ENCODE data around the gene TMEM138.
"Not testable (repeated sequence)": the region's sequence is repeated elsewhere in the genome, so short reads cannot be mapped to it uniquely, and the experiment has no call there.

Gene TMEM138

GRCh38 chr11:61368646-61369045 lies 6.5 kb downstream of the TMEM138 start:
- DNase-seq = no peak

DNA sequence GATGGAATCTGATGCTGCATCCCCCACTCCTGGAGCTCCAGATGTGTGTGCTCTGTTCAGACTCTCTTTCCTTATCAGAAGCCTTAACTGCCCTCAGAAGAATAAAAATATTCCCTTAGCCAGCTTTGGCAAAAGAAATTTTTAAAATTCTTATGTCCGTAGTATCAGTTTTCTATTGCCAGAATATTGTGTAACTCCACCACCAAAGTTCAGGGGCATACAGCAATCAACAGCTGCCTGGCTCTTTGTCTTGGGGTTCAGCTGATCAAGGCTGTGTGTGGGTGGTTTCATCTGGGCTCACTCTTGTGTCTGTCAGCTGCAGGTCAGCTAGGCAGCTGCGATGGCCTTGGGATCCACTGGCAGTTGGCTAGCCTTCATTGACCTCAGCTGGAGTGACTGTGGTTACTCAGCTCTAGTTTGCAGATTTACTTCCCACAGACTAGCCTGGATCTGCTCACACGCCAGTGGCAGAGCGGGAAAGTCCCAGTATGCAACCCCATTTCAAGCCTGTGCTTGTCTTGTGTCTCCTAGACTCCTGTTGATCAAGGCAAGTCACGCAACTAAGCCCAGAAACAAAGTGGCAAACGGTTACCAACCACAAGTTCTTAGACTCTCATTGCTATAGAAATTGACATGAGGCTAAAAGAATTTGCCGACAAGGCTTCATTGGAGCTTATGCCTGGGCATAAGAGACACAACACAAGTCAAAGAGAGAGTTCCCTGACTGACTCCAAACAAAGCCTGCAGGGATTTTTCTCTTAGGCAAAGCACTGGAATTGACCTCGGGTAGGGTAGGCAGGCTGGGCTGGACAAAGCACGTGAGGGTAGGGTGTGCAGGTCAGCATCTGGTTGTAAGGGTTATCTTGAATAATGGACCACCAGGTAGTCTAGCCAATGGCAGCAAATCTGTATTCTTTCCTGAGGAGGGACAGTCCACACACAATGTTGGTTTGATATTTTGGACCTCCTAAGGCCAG lies 7.5 kb downstream of the TMEM138 start:
- peak; percentile 75 for DNase-seq

DNA sequence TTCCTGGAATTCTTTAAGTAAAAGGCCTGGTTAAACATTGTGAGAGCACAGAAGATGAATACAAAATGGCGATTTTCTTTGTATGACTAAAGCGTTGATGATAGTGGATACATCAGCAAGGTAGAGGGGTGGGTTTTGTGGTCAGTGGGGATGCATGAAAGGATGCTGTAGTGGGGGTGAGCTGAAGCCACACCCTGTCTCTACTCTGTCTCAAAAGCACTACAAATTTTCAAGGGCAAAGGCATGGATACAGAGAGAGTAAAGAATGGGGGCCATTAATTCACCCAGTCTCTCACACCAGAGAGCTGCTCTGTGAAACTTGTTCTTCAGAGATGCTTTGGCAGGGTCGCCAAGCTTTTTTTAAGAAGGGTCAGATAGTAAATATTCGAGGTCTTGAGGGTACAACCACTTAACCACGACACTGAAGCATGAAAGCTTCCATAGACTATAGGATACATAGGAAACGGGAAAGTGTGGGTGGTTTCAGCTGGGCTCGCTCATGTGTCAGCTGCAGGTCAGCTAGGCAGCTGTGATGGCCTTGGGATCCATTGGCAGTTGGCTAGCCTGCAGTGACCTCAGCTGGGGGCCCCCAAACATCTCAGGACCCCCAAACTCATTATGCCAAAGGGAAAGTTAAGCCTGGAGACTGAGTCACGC lies 8.3 kb downstream of the TMEM138 start:
- peak; percentile 43 for DNase-seq

- no peak for DNase-seq
These were observed 10.7 kb downstream of the TMEM138 start for GRCh38 chr11:61372659-61373420.

DNA sequence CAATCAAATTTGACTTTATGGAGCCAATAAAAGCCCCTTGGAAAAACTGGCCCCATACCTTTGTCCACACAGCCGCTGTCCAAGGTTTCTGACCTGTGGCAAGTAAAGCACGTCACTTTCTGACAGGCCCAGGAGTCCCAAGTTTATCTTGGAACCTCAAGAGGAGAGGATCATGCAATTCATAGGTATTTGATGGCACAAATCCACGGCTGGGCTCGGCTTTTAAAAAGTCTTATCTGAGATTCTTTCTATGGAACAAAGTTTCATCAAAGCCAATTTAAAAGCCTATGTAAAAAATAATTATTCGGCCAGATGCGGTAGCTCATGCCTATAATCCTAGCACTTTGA lies 13.6 kb downstream of the TMEM138 start:
- DNase-seq = no peak

GRCh38 chr11:61377461-61378160 lies 15.4 kb downstream of the TMEM138 start:
- DNase-seq = no peak

DNA sequence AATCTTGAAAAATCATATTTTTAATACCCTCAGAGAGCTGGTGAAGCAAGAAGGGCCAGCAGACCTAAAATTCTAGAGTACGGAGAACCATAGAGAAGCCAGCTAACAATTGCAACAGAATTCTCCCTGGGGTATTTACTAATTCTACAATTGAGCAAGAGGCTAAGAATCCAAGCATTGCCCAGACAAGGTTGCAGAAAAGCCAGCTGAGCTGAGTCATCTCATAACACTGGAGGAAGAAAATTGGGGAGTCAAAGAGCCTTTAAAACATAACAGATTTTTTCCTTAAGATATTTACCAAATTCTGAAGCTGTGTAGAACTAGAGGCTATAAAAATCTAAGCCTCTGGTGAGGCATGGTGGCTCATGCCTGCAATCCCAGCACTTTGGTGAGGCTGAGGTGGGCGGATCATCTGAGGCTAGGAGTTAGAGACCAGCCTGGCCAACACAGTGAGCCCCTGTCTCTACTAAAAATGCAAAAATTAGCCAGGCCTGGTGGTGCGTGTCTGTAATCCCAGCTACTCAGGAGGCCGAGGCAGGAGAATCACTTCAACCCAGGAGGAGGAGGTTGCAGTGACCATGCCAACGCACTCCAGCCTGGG lies 16.6 kb downstream of the TMEM138 start:
- peak; percentile 93 for DNase-seq

DNA sequence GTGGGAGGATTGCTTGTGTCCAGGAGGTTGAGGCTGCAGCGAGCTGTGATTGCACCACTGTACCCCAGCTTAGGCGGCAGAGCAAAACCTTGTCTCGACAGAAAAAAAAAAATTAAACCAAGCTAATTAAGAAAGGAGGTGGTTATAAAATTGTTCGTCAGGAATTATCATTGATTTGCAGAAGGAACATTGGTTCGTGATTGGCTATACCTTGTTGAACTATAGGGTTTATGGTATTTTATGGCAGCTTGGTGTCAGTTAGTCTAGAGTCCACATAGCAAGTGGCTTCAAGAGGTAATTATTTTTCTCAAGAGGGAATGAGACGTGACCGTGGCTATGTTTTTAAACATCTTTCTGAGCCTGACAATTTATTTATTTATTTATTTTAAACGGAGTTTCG lies 18.7 kb downstream of the TMEM138 start:
- no peak for DNase-seq

GRCh38 chr11:61383859-61384258 lies 21.7 kb downstream of the TMEM138 start:
- DNase-seq = not testable (repeated sequence)

DNA sequence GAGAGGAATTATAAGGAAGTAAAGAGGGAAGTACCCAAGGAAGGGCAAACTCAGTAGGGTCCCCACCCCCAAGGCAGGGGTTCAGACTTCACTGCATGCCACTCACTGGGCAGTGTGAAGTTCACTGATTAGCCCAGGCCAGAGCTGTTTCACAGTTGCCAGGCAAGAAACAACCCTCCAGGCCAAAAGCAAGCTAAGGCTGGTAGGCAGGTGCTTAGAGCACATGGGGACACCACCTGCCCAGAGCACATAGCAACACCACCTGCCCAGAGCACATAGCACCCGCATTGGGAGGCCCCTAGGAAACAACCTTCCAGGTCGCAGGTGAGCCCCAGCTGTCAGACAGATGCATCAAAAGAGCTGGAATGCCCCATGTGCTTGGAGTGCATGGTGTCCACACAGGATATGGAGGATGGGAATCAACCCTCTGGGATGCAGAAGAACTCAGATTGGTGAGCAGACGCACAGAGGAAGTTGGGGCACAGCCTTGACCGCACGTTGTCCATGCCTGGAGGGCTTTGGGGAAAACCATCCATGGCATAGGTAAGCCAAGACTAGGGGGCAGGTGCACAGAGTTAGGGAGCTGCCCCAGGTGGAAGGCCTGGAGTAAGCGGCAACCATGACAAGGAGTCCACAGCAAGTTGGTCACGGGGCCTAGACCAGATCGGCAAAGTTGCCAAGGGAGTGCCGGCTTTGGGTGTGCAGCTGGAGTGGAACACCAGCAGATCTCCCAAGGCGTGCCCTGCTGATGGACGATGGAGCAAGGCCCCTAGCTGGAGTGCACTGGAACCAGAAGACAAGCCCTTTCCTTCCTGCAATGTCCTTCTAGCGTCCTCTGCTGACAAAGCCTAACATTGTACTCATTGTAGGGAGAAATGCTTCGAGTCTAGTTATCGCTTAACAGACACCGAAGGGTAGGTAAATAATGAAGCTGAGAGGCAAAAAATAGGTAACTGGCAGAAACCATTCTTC lies 22.4 kb downstream of the TMEM138 start:
- peak; percentile 26 for DNase-seq

DNA sequence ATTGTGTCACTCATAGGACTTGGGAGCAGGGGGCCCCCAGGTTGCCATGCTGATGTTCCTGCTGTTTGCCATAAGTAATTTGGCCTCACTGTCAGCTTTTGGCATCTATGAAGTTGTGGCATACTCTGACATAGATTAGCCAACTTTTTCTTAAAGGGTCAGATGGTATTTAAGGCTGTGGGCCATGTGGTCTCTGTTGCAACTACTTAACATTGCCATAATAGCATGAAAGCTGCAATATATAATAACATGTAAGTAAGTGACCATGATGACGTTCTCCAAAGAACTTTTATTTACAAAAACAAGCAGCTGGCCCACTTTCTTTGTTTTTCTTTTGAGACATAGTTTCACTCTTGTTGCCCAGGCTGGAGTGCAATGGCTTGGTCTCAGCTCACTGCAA lies 28.0 kb downstream of the TMEM138 start:
- DNase-seq = peak; percentile 53

DNA sequence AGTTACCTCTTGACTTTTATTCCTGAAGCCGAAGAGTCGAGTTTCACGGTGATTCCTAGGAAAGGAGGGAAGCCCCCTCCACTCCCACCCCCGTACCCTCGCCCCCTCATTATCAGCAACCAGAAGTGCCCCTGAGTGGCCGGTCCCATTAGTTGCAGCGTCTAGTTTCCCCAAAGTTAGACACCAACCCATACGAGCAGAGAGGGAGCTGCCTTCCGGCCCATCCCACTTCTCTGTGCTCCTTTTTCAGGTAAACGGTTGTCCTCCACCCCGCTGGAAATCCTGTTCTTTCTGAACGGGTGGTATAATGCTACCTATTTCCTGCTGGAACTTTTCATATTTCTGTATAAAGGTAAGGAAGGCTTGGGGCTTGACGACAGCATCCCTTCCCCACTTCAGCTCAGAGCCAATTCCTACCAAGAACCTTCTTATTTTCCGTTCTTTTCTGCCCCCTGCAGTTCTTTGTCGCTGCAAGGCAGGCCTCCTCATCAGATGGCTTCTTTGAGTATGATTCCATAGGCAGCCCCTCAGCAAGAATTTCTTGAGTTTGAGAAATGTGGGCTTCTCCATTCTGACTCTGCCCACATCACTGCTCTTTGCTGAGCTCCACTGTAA lies 30.9 kb downstream of the TMEM138 start:
- no peak for DNase-seq

- DNase-seq = no peak
These were observed 39.0 kb downstream of the TMEM138 start for GRCh38 chr11:61401173-61401572.

- no peak for DNase-seq
These were observed 39.4 kb downstream of the TMEM138 start for GRCh38 chr11:61401573-61401972.

- no peak for DNase-seq
These were observed 41.5 kb downstream of the TMEM138 start for GRCh38 chr11:61403658-61404057.

DNA sequence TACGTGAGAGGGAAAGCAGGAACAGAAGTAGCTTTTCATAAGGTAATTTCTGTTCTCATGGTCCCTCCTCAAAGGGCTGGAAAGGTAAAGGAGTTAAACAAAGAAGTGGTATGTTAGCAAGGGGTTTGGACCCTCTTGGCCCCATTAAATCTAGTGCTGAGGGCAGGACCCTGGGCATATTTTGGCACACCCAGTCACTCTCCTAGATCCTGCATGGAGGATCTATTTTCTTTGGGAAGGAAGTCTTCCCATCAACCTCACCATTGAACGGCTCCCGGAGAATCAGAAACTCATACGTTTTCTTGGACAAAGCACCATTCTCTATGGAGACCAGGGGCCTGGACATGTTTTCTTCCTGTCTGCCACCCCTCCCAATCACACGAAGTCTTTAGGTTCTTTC lies 41.9 kb downstream of the TMEM138 start:
- no peak for DNase-seq

- no peak for DNase-seq
These were observed 42.5 kb downstream of the TMEM138 start for GRCh38 chr11:61404641-61405040.

DNA sequence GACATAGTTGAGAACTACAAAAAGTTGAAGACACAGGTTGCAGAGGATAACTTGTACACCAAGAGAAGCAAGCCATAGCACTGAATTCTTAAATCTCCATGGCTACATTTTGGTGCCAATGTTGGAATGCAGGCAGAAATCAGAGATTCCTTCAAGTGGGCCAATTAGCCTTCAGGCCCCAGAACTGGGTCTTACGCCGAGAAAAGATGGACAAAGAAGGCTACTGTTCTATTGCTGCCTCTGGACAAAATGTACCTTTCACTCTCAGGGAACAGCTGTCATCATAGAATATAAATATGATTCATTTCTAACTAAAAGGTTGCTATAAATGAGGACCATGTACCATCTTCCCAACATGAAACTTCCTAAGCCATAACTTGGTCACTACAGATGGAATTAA lies 43.9 kb downstream of the TMEM138 start:
- DNase-seq = no peak

DNA sequence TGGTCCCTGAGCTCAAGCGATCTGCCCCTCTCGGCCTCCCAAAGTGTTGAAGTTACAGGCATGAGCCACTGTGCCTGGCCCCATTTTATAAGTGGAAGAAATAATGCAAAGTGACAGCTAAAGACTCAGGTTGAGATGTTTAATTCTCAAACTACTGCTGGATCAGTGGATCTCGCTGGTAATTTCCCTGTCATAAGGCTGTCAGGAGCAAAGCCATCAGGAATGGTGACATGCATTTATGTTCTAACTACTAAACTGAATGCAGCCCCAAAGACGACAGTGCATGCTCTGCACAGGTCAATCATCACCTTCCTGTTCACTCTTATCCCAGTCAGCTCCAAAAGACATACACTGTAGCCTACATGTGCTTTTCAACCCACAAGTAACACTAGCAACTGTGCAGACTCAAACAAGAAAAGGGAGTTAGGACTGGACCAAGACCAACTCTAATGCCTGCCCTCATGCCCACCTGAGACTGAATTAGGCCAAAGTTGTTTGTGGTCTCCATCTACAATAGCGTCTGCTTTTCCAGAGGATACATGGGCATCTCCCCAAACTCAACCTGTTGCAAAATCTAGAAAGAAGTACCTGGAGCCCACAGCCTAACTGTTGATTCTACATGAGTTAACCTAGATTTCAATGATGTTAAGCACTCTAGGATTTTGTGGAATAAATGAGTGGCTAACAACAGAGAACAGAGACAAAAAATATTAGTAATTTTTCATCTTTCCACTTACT lies 45.0 kb downstream of the TMEM138 start:
- no peak for DNase-seq

DNA sequence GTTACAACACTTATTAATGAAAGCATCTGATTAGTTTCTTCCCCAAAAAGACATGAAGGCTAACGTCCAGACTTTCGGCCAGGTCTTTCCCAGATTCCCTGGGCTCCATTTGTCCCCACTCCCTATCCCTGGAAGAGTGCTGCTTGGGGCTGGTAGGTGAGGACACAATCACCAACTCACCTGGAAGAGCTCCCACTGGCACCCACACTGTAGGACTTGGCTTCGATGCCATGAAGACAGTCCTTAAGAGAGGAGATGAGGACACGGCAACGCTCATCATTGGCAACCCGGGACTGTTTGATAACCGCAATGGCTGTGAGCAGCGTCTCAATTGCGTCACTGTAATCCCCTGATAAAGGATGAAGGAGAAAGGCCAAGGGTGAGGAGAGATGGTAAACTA lies 49.4 kb downstream of the TMEM138 start:
- DNase-seq = no peak

Data from MV-4-11 (cell line).